Panc1 (cell line): ENCODE measurements around the gene TDRD7.

ENCODE experiments used
- CTCF ChIP-seq: fragments of 450-650 bp; IDR thresholded peaks from 2 replicates; pipeline ENCODE4 v1.5.1; 2017; ENCODE audit warnings: mild to moderate bottlenecking
- REST ChIP-seq, 2 experiments: IDR thresholded peaks; 2 replicates each; pipeline ENCODE4 v1.6.1; 2011 to 2012; ENCODE audit warnings: low read depth in 2 of 2, control low read depth in 1 of 2, low read length in 1 of 2, mild to moderate bottlenecking in 1 of 2, moderate library complexity in 1 of 2; ENCODE audit not compliant: insufficient read depth in 1 of 2
- SIN3A ChIP-seq: IDR thresholded peaks from 2 replicates; pipeline ENCODE4 v1.6.1; 2012; ENCODE audit warnings: low read depth, mild to moderate bottlenecking, low read length, moderate library complexity, borderline replicate concordance; ENCODE audit not compliant: insufficient read depth

GRCh38 chr9:97376902-97377301, 35.0 kb upstream of the TDRD7 start:
- TF ChIP-seq CTCF (no peak), REST (IDR thresholded peaks at IDR 0.05; ENCODE audit: insufficient read depth in 1 of 2, low read depth in 2 of 2, low read length in 1 of 2) (no peak), SIN3A (no peak)
